ENCODE results near the gene CCDC61. TPM values are rescaled to one million over a fixed set of nuclear protein-coding genes. Genes with fewer than 3 reads are reported as not detected.
A peak's percentile ranks its signal among the peaks of the same experiment; 100 is the strongest.

CCDC61 gene
- polyA plus RNA-seq, 3 donors: 13.8 to 14.8 (median 14.1) TPM

GRCh38 chr19:46035986-46036743 is 40.9 kb downstream of the CCDC61 start:
- DNase-seq: no peak

GRCh38 chr19:46036744-46037128 is 41.5 kb downstream of the CCDC61 start:
- DNase-seq: no peak

GRCh38 chr19:46040125-46040524 is 44.9 kb downstream of the CCDC61 start:
- no peak for DNase-seq

- DNase-seq: peak; percentile 41
Measured at GRCh38 chr19:46040952-46041500, 45.8 kb downstream of the CCDC61 start, which contains the start of gene IGFL4. Gene IGFL4 (minus strand): TSS chr19:46041002. CDS start chr19:46040962, 40 bp downstream.

- DNase-seq: no peak
Measured at GRCh38 chr19:46042252-46042883, 47.1 kb downstream of the CCDC61 start.

GRCh38 chr19:46043519-46043918 is 48.3 kb downstream of the CCDC61 start:
- no peak for DNase-seq

- no peak for DNase-seq
Measured at GRCh38 chr19:46049597-46049996, 54.3 kb downstream of the CCDC61 start.

GRCh38 chr19:46052896-46053295 is 57.6 kb downstream of the CCDC61 start:
- DNase-seq: no peak

GRCh38 chr19:46056536-46056935 is 61.3 kb downstream of the CCDC61 start:
- DNase-seq: no peak

- DNase-seq: no peak
Measured at GRCh38 chr19:46058778-46059177, 63.5 kb downstream of the CCDC61 start.

- DNase-seq: no peak
Measured at GRCh38 chr19:46060012-46060411, 64.7 kb downstream of the CCDC61 start.

GRCh38 chr19:46063201-46063600 is 67.9 kb downstream of the CCDC61 start:
- DNase-seq: no peak

GRCh38 chr19:46065486-46066071 is 70.3 kb downstream of the CCDC61 start:
- DNase-seq: no peak

GRCh38 chr19:46066471-46066870 is 71.2 kb downstream of the CCDC61 start:
- no peak for DNase-seq

- DNase-seq: no peak
Measured at GRCh38 chr19:46067691-46068090, 72.4 kb downstream of the CCDC61 start.

Other genes with a start within 250 kb of the CCDC61 start
- gene SIX5, start 226.2 kb upstream of the CCDC61 start, polyA plus RNA-seq (ENCODE audit: insufficient read length in 3 of 3): 10 to 100 TPM; 22.7 to 33.5 (median 31.4) TPM
- 10 to 100 TPM; 48.6 to 70.8 (median 64.3) TPM for gene DMPK, start 213.0 kb upstream of the CCDC61 start, polyA plus RNA-seq (ENCODE audit: insufficient read length in 3 of 3)
- 10 to 100 TPM; 36.1 to 47.1 (median 41.3) TPM for gene DMWD, start 202.6 kb upstream of the CCDC61 start, polyA plus RNA-seq (ENCODE audit: insufficient read length in 3 of 3)
- gene RSPH6A, start 180.2 kb upstream of the CCDC61 start, polyA plus RNA-seq (ENCODE audit: insufficient read length in 3 of 3): not detected
- 10 to 100 TPM; 60.4 to 72.1 (median 66.5) TPM for gene SYMPK, start 132.3 kb upstream of the CCDC61 start, polyA plus RNA-seq (ENCODE audit: insufficient read length in 3 of 3)
- gene FOXA3, start 131.1 kb upstream of the CCDC61 start, polyA plus RNA-seq (ENCODE audit: insufficient read length in 3 of 3): under 1 TPM; 0.15 to 0.26 (median 0.21) TPM
- 10 to 100 TPM; 20.3 to 32.8 (median 27.2) TPM for gene IRF2BP1, start 109.3 kb upstream of the CCDC61 start, polyA plus RNA-seq (ENCODE audit: insufficient read length in 3 of 3)
- 1 to 10 TPM; 4.9 to 6.5 (median 5.7) TPM for gene MYPOP, start 92.9 kb upstream of the CCDC61 start, polyA plus RNA-seq (ENCODE audit: insufficient read length in 3 of 3)
- not detected for gene NANOS2, start 80.7 kb upstream of the CCDC61 start, polyA plus RNA-seq (ENCODE audit: insufficient read length in 3 of 3)
- gene NOVA2, start 21.6 kb upstream of the CCDC61 start, polyA plus RNA-seq (ENCODE audit: insufficient read length in 3 of 3): 1 to 10 TPM; 3.6 to 5.3 (median 4.4) TPM
- 1 to 10 TPM in 1 of 3 donors, under 1 TPM in 2; 0.78 to 1.1 (median 0.84) TPM for gene PGLYRP1, start 27.6 kb downstream of the CCDC61 start, polyA plus RNA-seq (ENCODE audit: insufficient read length in 3 of 3)
- 1 to 10 TPM in 1 of 3 donors, under 1 TPM in 2; 0.28 to 1.3 (median 0.97) TPM for gene IGFL4, start 45.5 kb downstream of the CCDC61 start, polyA plus RNA-seq (ENCODE audit: insufficient read length in 3 of 3)
- not detected for gene IGFL3, start 129.2 kb downstream of the CCDC61 start, polyA plus RNA-seq (ENCODE audit: insufficient read length in 3 of 3)
- gene IGFL2, start 152.8 kb downstream of the CCDC61 start, polyA plus RNA-seq (ENCODE audit: insufficient read length in 3 of 3): under 1 TPM in 2 of 3 donors, not detected in 1; 0.12 to 0.18 TPM
- gene IGFL1, start 234.3 kb downstream of the CCDC61 start, polyA plus RNA-seq (ENCODE audit: insufficient read length in 3 of 3): not detected